Fibroblast of skin of abdomen (primary cell): ENCODE results near the gene CHRNB1. TPM values are rescaled to one million over a fixed set of nuclear protein-coding genes. Genes with fewer than 3 reads are reported as not detected.
A peak's percentile ranks its signal among the peaks of the same experiment; 100 is the strongest.

ENCODE experiments used
- DNase-seq: peaks from one replicate; pipeline ENCODE4 v3.0.0-alpha.2; 2013
- polyA plus RNA-seq, 2 experiments: library from polyadenylated mRNA; unstranded; fragments of 120-200 nt; gene quantifications; one replicate each; pipeline ENCODE4 v1.2.1, GENCODE V29; 2013; ENCODE audit not compliant: insufficient read length in 2 of 2

CHRNB1 gene
- 5.9 TPM for polyA plus RNA-seq (2013, experiment 1 of 2; ENCODE audit: insufficient read length)
- polyA plus RNA-seq (2013, experiment 2 of 2; ENCODE audit: insufficient read length), result 6.0 TPM

- DNase-seq, result peak; percentile 11
Measured at GRCh38 chr17:7444682-7445618, at the start of gene CHRNB1. CHRNB1 (plus strand) TSS chr17:7445061; CDS start chr17:7445128, 67 bp downstream.

GRCh38 chr17:7396147-7396546, 48.7 kb upstream of the CHRNB1 start:
- no peak for DNase-seq

GRCh38 chr17:7398612-7399011, 46.2 kb upstream of the CHRNB1 start:
- DNase-seq, result no peak

GRCh38 chr17:7403043-7403726, 41.7 kb upstream of the CHRNB1 start:
- peak; percentile 12 for DNase-seq

- no peak for DNase-seq
Measured at GRCh38 chr17:7403727-7403976, 41.2 kb upstream of the CHRNB1 start.

GRCh38 chr17:7403977-7404736, 40.7 kb upstream of the CHRNB1 start, which contains the start of gene TMEM256:
TMEM256 (minus strand) TSS chr17:7404097; CDS start chr17:7404084, 13 bp downstream.
- DNase-seq, result peak; percentile 100

GRCh38 chr17:7404737-7405349, 40.0 kb upstream of the CHRNB1 start:
- DNase-seq, result peak; percentile 24

- DNase-seq, result peak; percentile 15
Measured at GRCh38 chr17:7405350-7406234, 39.3 kb upstream of the CHRNB1 start.

GRCh38 chr17:7406235-7406825, 38.5 kb upstream of the CHRNB1 start:
- DNase-seq, result no peak

- no peak for DNase-seq
Measured at GRCh38 chr17:7407082-7407481, 37.8 kb upstream of the CHRNB1 start.

- no peak for DNase-seq
Measured at GRCh38 chr17:7407485-7408251, 37.2 kb upstream of the CHRNB1 start, which contains the start of gene NLGN2. NLGN2 (plus strand) TSS chr17:7407845; CDS start chr17:7408256, 411 bp downstream.

- DNase-seq, result no peak
Measured at GRCh38 chr17:7408252-7408727, 36.6 kb upstream of the CHRNB1 start.

- DNase-seq, result no peak
Measured at GRCh38 chr17:7408863-7409262, 36.0 kb upstream of the CHRNB1 start.

GRCh38 chr17:7409716-7410115, 35.1 kb upstream of the CHRNB1 start:
- no peak for DNase-seq

GRCh38 chr17:7410634-7411426, 34.0 kb upstream of the CHRNB1 start:
- no peak for DNase-seq

- DNase-seq, result no peak
Measured at GRCh38 chr17:7411427-7411750, 33.5 kb upstream of the CHRNB1 start.

GRCh38 chr17:7413346-7413985, 31.4 kb upstream of the CHRNB1 start:
- DNase-seq, result peak; percentile 41

- DNase-seq, result no peak
Measured at GRCh38 chr17:7414837-7415236, 30.0 kb upstream of the CHRNB1 start.

GRCh38 chr17:7415784-7416183, 29.1 kb upstream of the CHRNB1 start:
- no peak for DNase-seq
